Measurements from ENCODE around the gene COL5A1. TPM values are rescaled to one million over a fixed set of nuclear protein-coding genes. Genes with fewer than 3 reads are reported as not detected.

COL5A1 gene
- total RNA-seq, 1 donor from 2014 or later, result 6.1 TPM

- Histone ChIP-seq H2AFZ (replicated peaks) (no peak overlapping the region), H3F3A (ENCODE audit: low read depth) (no peaks in the 10 kb centered on the region), H3K4me1 (peaks cover 19% of the 10 kb centered on the region), H3K27me3 (no peaks in the 10 kb centered on the region), H3K4me2 (no peak overlapping the region), H3K9me3 (ENCODE audit: low read depth) (no peaks in the 10 kb centered on the region), H3K79me2 (ENCODE audit: low read depth) (no peaks in the 10 kb centered on the region), H3K36me3 (no peaks in the 10 kb centered on the region), H3K9ac (no peak overlapping the region), H3K27ac (no peak overlapping the region), H4K20me1 (ENCODE audit: low read depth) (no peaks in the 10 kb centered on the region), H3K4me3 (no peak overlapping the region)
- TF ChIP-seq EZH2phosphoT487 (IDR thresholded peaks at IDR 0.05) (no peak), EZH2 (IDR thresholded peaks at IDR 0.05) (no peak), CTCF (IDR thresholded peaks at IDR 0.05) (no peak)
- H3K27me3 Mint-ChIP-seq (ENCODE audit: insufficient read depth, low read depth), result no peaks in the 10 kb centered on the region
- no peaks in the 10 kb centered on the region for H3K36me3 Mint-ChIP-seq
- peaks cover 17% of the 10 kb centered on the region for H3K4me1 Mint-ChIP-seq
- no peaks in the 10 kb centered on the region for H3K9me3 Mint-ChIP-seq
- no peak overlapping the region for H3K4me3 Mint-ChIP-seq
- DNase-seq (ENCODE audit: low spot score), result no peak
- no peak overlapping the region for H3K27ac Mint-ChIP-seq
Observed at GRCh38 chr9:134815435-134816214, 174.0 kb downstream of the COL5A1 start.

- Histone ChIP-seq H3K9ac (no peak overlapping the region), H4K20me1 (ENCODE audit: low read depth) (no peaks in the 10 kb centered on the region), H3K79me2 (ENCODE audit: low read depth) (no peaks in the 10 kb centered on the region), H3K27me3 (no peaks in the 10 kb centered on the region), H3K4me3 (no peak overlapping the region), H3K4me1 (peaks cover 13% of the 10 kb centered on the region), H3K36me3 (no peaks in the 10 kb centered on the region), H2AFZ (replicated peaks) (no peak overlapping the region), H3K27ac (no peak overlapping the region), H3K9me3 (ENCODE audit: low read depth) (no peaks in the 10 kb centered on the region), H3F3A (ENCODE audit: low read depth) (no peaks in the 10 kb centered on the region), H3K4me2 (no peak overlapping the region)
- Mint-ChIP-seq H3K27me3 (ENCODE audit: insufficient read depth, low read depth) (no peaks in the 10 kb centered on the region), H3K27ac (no peak overlapping the region), H3K4me1 (peaks cover 17% of the 10 kb centered on the region), H3K4me3 (no peak overlapping the region), H3K36me3 (no peaks in the 10 kb centered on the region), H3K9me3 (no peaks in the 10 kb centered on the region)
- TF ChIP-seq CTCF (IDR thresholded peaks at IDR 0.05) (no peak), EZH2 (IDR thresholded peaks at IDR 0.05) (no peak), EZH2phosphoT487 (IDR thresholded peaks at IDR 0.05) (no peak)
- DNase-seq (ENCODE audit: low spot score), result no peak
Observed at GRCh38 chr9:134816264-134816663, 174.7 kb downstream of the COL5A1 start.

- H3F3A ChIP-seq (ENCODE audit: low read depth), result no peaks in the 10 kb centered on the region
- no peak overlapping the region for H3K4me3 Mint-ChIP-seq
- H3K9ac ChIP-seq, result no peak overlapping the region
- DNase-seq (ENCODE audit: low spot score), result no peak
- H3K4me1 Mint-ChIP-seq, result peaks cover under 1% of the 10 kb centered on the region
- H3K9me3 Mint-ChIP-seq, result no peaks in the 10 kb centered on the region
- H3K79me2 ChIP-seq (ENCODE audit: low read depth), result no peaks in the 10 kb centered on the region
- H2AFZ ChIP-seq (replicated peaks), result no peak overlapping the region
- H4K20me1 ChIP-seq (ENCODE audit: low read depth), result no peaks in the 10 kb centered on the region
- TF ChIP-seq EZH2phosphoT487 (IDR thresholded peaks at IDR 0.05) (no peak), CTCF (IDR thresholded peaks at IDR 0.05) (no peak), EZH2 (IDR thresholded peaks at IDR 0.05) (no peak)
- no peaks in the 10 kb centered on the region for H3K36me3 ChIP-seq
- no peaks in the 10 kb centered on the region for H3K4me1 ChIP-seq
- H3K27ac Mint-ChIP-seq, result no peak overlapping the region
- no peak overlapping the region for H3K27ac ChIP-seq
- H3K4me2 ChIP-seq, result no peak overlapping the region
- H3K27me3 Mint-ChIP-seq (ENCODE audit: insufficient read depth, low read depth), result no peaks in the 10 kb centered on the region
- no peaks in the 10 kb centered on the region for H3K36me3 Mint-ChIP-seq
- no peak overlapping the region for H3K4me3 ChIP-seq
- H3K27me3 ChIP-seq, result no peaks in the 10 kb centered on the region
- no peaks in the 10 kb centered on the region for H3K9me3 ChIP-seq (ENCODE audit: low read depth)
Observed at GRCh38 chr9:134818000-134818568, 176.5 kb downstream of the COL5A1 start.
